ENCODE data around the gene PARD3.

The PARD3 gene

DNA sequence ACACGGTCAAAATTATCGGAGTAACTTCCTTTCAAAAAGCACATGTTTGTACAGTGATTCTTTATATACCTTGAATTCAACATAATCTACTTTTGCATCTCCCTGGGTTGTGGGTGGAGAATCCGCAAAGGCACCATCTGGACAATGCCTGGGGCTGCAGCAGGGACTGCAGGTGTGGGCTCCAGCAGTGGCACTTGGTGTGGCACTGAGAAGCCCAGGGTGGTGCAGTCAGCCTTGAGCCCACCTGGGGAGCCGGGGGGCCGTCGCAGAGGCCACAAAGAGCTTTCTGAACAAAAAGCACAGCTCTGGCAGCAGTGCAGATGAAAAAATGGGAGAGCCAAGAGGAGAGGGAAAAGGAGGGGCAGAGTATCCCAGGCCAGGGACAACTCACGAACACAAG lies 22.2 kb downstream of the PARD3 start:
- Histone ChIP-seq H3K9me3 (ENCODE audit: control insufficient read depth, low read depth, low read length) (no peaks in the 10 kb centered on the region), H3K4me1 (ENCODE audit: control insufficient read depth, low read depth, low read length) (peaks cover 13% of the 10 kb centered on the region), H3K36me3 (ENCODE audit: control insufficient read depth, low read depth, low read length) (no peaks in the 10 kb centered on the region), H3K27me3 (ENCODE audit: control insufficient read depth, insufficient read depth, low read length) (no peaks in the 10 kb centered on the region), H3K27ac (ENCODE audit: low read length) (no peak overlapping the region), H3K9ac (ENCODE audit: low read length) (no peak overlapping the region), H3K4me3 (ENCODE audit: low read length) (no peak overlapping the region)

DNA sequence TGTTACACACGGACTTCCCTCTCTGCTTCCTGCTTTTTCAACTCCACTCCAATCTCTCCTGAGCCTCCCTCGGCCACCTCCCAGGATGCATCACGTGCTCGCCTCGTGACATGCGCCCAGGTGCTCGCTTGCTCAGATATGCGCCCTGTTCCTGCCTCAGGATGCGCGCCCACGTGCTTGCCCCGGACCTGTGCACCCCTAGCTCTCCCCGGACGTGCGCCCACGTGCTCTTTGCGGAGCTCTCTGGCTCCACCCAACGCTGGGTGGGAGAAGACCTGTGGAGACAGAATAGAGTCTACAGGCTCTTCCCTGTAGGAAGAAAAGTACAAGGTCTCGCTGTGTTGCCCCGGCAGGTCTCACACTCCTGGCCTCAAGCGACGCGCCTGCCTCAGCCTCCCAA lies 23.1 kb downstream of the PARD3 start:
- Histone ChIP-seq H3K36me3 (ENCODE audit: control insufficient read depth, low read depth, low read length) (no peaks in the 10 kb centered on the region), H3K9me3 (ENCODE audit: control insufficient read depth, low read depth, low read length) (no peaks in the 10 kb centered on the region), H3K27me3 (ENCODE audit: control insufficient read depth, insufficient read depth, low read length) (no peaks in the 10 kb centered on the region), H3K27ac (ENCODE audit: low read length) (no peak overlapping the region), H3K4me3 (ENCODE audit: low read length) (no peak overlapping the region), H3K9ac (ENCODE audit: low read length) (no peak overlapping the region), H3K4me1 (ENCODE audit: control insufficient read depth, low read depth, low read length) (peaks cover 13% of the 10 kb centered on the region)

- H3K27me3 ChIP-seq (ENCODE audit: control insufficient read depth, insufficient read depth, low read length) = no peaks in the 10 kb centered on the region
- H3K9me3 ChIP-seq (ENCODE audit: control insufficient read depth, low read depth, low read length) = no peaks in the 10 kb centered on the region
- no peak overlapping the region for H3K9ac ChIP-seq (ENCODE audit: low read length)
- no peak overlapping the region for H3K27ac ChIP-seq (ENCODE audit: low read length)
- peaks cover 13% of the 10 kb centered on the region for H3K4me1 ChIP-seq (ENCODE audit: control insufficient read depth, low read depth, low read length)
- no peaks in the 10 kb centered on the region for H3K36me3 ChIP-seq (ENCODE audit: control insufficient read depth, low read depth, low read length)
- H3K4me3 ChIP-seq (ENCODE audit: low read length) = no peak overlapping the region
Measured at GRCh38 chr10:34791228-34791627, 23.9 kb downstream of the PARD3 start.

DNA sequence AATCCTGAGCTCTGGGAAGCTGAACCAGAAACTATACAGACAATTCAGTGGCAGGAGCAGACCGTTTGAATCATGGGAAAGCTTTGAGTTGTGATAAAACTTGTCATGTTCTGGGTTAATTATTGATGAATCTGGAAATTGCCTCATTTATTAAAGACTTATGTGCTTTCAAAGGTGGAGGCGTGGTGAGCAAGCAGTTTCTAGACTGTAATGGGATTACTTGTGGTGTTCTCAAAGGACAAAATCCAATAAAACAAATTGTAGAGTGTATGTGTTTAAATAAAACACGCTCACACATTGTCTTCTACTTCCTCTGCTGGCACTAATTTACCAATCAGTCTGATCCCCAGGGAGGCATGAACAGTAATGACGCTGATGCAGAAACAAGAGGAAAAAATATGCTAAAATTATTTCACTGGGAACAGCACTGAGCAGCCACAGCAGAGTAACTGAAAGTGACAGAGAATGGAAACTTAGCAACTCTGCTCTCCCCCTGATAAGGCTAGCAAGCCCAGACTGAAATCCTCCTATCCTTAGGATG lies 25.1 kb downstream of the PARD3 start:
- Histone ChIP-seq H3K9ac (ENCODE audit: low read length) (no peak overlapping the region), H3K4me1 (ENCODE audit: control insufficient read depth, low read depth, low read length) (peaks cover 13% of the 10 kb centered on the region), H3K27ac (ENCODE audit: low read length) (no peak overlapping the region), H3K27me3 (ENCODE audit: control insufficient read depth, insufficient read depth, low read length) (no peaks in the 10 kb centered on the region), H3K4me3 (ENCODE audit: low read length) (no peak overlapping the region), H3K9me3 (ENCODE audit: control insufficient read depth, low read depth, low read length) (no peaks in the 10 kb centered on the region), H3K36me3 (ENCODE audit: control insufficient read depth, low read depth, low read length) (no peaks in the 10 kb centered on the region)

DNA sequence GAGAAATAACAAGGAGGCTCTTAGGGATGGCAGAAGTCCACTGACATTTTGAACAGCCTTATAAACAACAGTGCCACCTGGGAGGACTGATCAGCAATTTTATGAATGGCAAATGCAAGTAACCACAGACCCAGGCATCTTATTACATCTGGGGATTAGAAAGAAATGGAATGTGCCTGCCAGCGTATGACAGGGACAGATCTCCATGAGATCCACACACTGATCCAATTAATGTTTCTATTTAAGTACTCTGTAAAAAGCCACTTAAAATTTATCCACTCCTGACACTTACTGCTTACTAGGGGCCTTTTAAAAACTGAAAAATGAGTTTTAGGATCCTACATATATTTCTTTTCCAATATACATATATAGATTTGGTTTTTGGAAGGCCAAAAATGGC lies 28.6 kb downstream of the PARD3 start:
- Histone ChIP-seq H3K9me3 (ENCODE audit: control insufficient read depth, low read depth, low read length) (no peaks in the 10 kb centered on the region), H3K4me1 (ENCODE audit: control insufficient read depth, low read depth, low read length) (peaks cover 4% of the 10 kb centered on the region), H3K36me3 (ENCODE audit: control insufficient read depth, low read depth, low read length) (no peaks in the 10 kb centered on the region), H3K9ac (ENCODE audit: low read length) (no peak overlapping the region), H3K4me3 (ENCODE audit: low read length) (no peak overlapping the region), H3K27ac (ENCODE audit: low read length) (no peak overlapping the region), H3K27me3 (ENCODE audit: control insufficient read depth, insufficient read depth, low read length) (no peaks in the 10 kb centered on the region)

GRCh38 chr10:34781711-34782110 lies 33.4 kb downstream of the PARD3 start:
- Histone ChIP-seq H3K9me3 (ENCODE audit: control insufficient read depth, low read depth, low read length) (no peaks in the 10 kb centered on the region), H3K27me3 (ENCODE audit: control insufficient read depth, insufficient read depth, low read length) (no peaks in the 10 kb centered on the region), H3K4me1 (ENCODE audit: control insufficient read depth, low read depth, low read length) (peaks cover 15% of the 10 kb centered on the region), H3K4me3 (ENCODE audit: low read length) (no peak overlapping the region), H3K27ac (ENCODE audit: low read length) (no peak overlapping the region), H3K9ac (ENCODE audit: low read length) (no peak overlapping the region), H3K36me3 (ENCODE audit: control insufficient read depth, low read depth, low read length) (no peaks in the 10 kb centered on the region)

DNA sequence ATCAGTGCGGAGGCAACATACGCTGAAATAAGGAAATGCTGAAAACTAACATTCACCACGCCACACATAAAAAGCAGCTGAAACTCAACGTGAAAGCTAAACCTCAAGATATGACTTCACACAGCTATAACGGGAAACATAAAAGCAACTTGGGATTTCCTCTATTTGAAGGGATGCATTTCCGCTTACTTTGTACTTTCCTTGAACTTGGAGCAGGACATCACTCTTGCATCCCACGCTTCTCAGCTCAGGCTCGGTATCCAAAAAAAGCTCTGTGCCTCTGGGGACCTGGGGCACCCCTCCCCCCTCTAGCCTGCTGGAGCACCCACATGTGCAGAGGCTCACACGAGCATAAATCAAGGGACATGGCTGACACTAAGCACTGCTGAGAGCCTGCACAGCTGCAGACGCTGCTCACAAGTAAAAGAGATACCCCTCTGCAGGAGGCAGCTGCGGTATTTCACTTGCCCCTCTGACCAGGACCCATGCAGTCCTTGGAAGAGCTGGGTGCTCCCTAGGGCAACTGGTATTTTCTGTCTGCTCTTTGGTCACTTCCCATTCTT lies 34.2 kb downstream of the PARD3 start:
- Histone ChIP-seq H3K36me3 (ENCODE audit: control insufficient read depth, low read depth, low read length) (no peaks in the 10 kb centered on the region), H3K4me1 (ENCODE audit: control insufficient read depth, low read depth, low read length) (peaks cover 15% of the 10 kb centered on the region), H3K9me3 (ENCODE audit: control insufficient read depth, low read depth, low read length) (no peaks in the 10 kb centered on the region), H3K27me3 (ENCODE audit: control insufficient read depth, insufficient read depth, low read length) (no peaks in the 10 kb centered on the region), H3K27ac (ENCODE audit: low read length) (no peak overlapping the region), H3K4me3 (ENCODE audit: low read length) (no peak overlapping the region), H3K9ac (ENCODE audit: low read length) (no peak overlapping the region)

- no peaks in the 10 kb centered on the region for H3K27me3 ChIP-seq (ENCODE audit: control insufficient read depth, insufficient read depth, low read length)
- H3K36me3 ChIP-seq (ENCODE audit: control insufficient read depth, low read depth, low read length) = no peaks in the 10 kb centered on the region
- H3K9me3 ChIP-seq (ENCODE audit: control insufficient read depth, low read depth, low read length) = no peaks in the 10 kb centered on the region
- H3K4me3 ChIP-seq (ENCODE audit: low read length) = no peak overlapping the region
- no peak overlapping the region for H3K27ac ChIP-seq (ENCODE audit: low read length)
- peaks cover 15% of the 10 kb centered on the region for H3K4me1 ChIP-seq (ENCODE audit: control insufficient read depth, low read depth, low read length)
- no peak overlapping the region for H3K9ac ChIP-seq (ENCODE audit: low read length)
Measured at GRCh38 chr10:34778237-34778636, 36.9 kb downstream of the PARD3 start.

- H3K4me1 ChIP-seq (ENCODE audit: control insufficient read depth, low read depth, low read length) = peaks cover 8% of the 10 kb centered on the region
Measured at GRCh38 chr10:34776090-34776690, 38.9 kb downstream of the PARD3 start.

DNA sequence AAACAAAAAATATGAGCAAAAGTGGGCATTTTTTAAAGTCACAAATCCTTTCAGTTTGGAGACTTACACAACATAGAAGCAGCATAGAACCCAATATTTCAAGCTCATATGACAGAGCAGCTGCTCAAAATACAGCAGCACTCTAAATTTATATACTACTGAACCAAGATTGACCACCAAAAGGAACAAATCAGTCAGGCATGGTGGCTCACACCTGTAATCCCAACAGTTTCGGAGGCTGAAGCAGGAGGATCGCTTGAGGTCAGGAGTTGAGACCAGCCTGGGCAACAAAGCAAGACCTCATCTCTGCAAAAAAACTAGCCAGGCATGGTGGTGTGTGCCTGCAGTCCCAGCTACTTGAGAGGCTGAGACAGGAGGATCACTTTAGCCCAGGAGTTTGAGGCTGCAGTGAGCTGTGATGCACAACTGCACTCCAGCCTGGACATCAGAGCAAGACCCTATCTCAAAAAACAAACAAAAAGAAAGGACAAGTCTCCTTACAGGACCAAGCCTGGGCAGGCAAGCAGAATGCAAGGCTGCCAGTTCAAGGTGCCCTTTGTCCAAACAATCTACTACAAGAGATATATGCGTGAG lies 40.0 kb downstream of the PARD3 start:
- no peaks in the 10 kb centered on the region for H3K36me3 ChIP-seq (ENCODE audit: control insufficient read depth, low read depth, low read length)
- no peaks in the 10 kb centered on the region for H3K9me3 ChIP-seq (ENCODE audit: control insufficient read depth, low read depth, low read length)
- no peaks in the 10 kb centered on the region for H3K4me1 ChIP-seq (ENCODE audit: control insufficient read depth, low read depth, low read length)
- H3K27me3 ChIP-seq (ENCODE audit: control insufficient read depth, insufficient read depth, low read length) = no peaks in the 10 kb centered on the region
- no peak overlapping the region for H3K9ac ChIP-seq (ENCODE audit: low read length)
- H3K4me3 ChIP-seq (ENCODE audit: low read length) = no peak overlapping the region
- H3K27ac ChIP-seq (ENCODE audit: low read length) = no peak overlapping the region

More at GRCh38 chr10:34776090-34776690, 38.9 kb downstream of the PARD3 start:
- Histone ChIP-seq H3K27ac (ENCODE audit: low read length) (no peak overlapping the region), H3K4me3 (ENCODE audit: low read length) (no peak overlapping the region), H3K27me3 (ENCODE audit: control insufficient read depth, insufficient read depth, low read length) (no peaks in the 10 kb centered on the region), H3K9ac (ENCODE audit: low read length) (no peak overlapping the region), H3K36me3 (ENCODE audit: control insufficient read depth, low read depth, low read length) (no peaks in the 10 kb centered on the region), H3K9me3 (ENCODE audit: control insufficient read depth, low read depth, low read length) (no peaks in the 10 kb centered on the region)

GRCh38 chr10:34773636-34774630 lies 41.2 kb downstream of the PARD3 start:
- H3K27me3 ChIP-seq (ENCODE audit: control insufficient read depth, insufficient read depth, low read length) = no peaks in the 10 kb centered on the region
- no peaks in the 10 kb centered on the region for H3K9me3 ChIP-seq (ENCODE audit: control insufficient read depth, low read depth, low read length)
- no peaks in the 10 kb centered on the region for H3K36me3 ChIP-seq (ENCODE audit: control insufficient read depth, low read depth, low read length)
- no peaks in the 10 kb centered on the region for H3K4me1 ChIP-seq (ENCODE audit: control insufficient read depth, low read depth, low read length)
- H3K4me3 ChIP-seq (ENCODE audit: low read length) = no peak overlapping the region
- no peak overlapping the region for H3K27ac ChIP-seq (ENCODE audit: low read length)
- H3K9ac ChIP-seq (ENCODE audit: low read length) = no peak overlapping the region

Data from iPS-18a (cell line).